B cell (primary cell): Measurements from ENCODE around the gene MYH11. TPM values are rescaled to one million over a fixed set of nuclear protein-coding genes. Genes with fewer than 3 reads are reported as not detected.

Experiments
- ATAC-seq: fragments of 200-7000 bp; cut with Tn5 transposase; one replicate; pipeline ENCODE4 v1.10.0; 2021; ENCODE audit warnings: low read depth, mild to moderate bottlenecking, moderate number of reproducible peaks, moderate library complexity
- CTCF ChIA-PET: fragments of 350-600 bp; sonication (Branson Sonifier 250); formaldehyde crosslinking; loops from one replicate; lab custom pipeline; 2021; ENCODE audit warnings: antibody characterized with exemption, inconsistent platforms; lab: Charles Lee
- POLR2A ChIA-PET: fragments of 350-600 bp; sonication (Branson Sonifier 250); formaldehyde crosslinking; loops from one replicate; lab custom pipeline; 2021; ENCODE audit warnings: antibody characterized with exemption; lab: Charles Lee
- DNase-seq: peaks from one replicate; pipeline ENCODE4 v3.0.0; 2013
- H2AFZ ChIP-seq: 2 replicates; pipeline ENCODE4 v1.6.1; 2012; ENCODE audit warnings: mild to moderate bottlenecking, low read depth, low read length; ENCODE audit not compliant: insufficient read depth, poor library complexity, severe bottlenecking
- H3K27ac ChIP-seq, 2 donors: 1 replicate in 1 of 2; 2 replicates in 1 of 2; pipeline ENCODE4 v1.5.1; 2012 to 2013; ENCODE audit warnings: low read length in 2 of 2, mild to moderate bottlenecking in 2 of 2, moderate library complexity in 1 of 2
- H3K27me3 ChIP-seq, 4 experiments: fragments of 200-600 bp in 1 of 4; sonication (generic) in 1 of 4; replicated peaks in 1 of 4; 1 replicate in 2 of 4; 2 replicates in 2 of 4; pipeline versions ENCODE4 v1.6.1 to v1.7.0; 2013 to 2016; ENCODE audit warnings: low read length in 3 of 4, mild to moderate bottlenecking in 2 of 4, mixed read lengths in 1 of 4, moderate library complexity in 1 of 4; ENCODE audit not compliant: insufficient read depth in 4 of 4, control insufficient read depth in 3 of 4; ENCODE audit errors: control extremely low read depth in 1 of 4
- H3K36me3 ChIP-seq, 2 experiments: replicated peaks in 1 of 2; 1 replicate in 1 of 2; 2 replicates in 1 of 2; pipeline versions ENCODE4 v1.6.1 to v1.7.1; 2013; ENCODE audit warnings: low read length in 1 of 2; ENCODE audit not compliant: insufficient read depth in 2 of 2, control insufficient read depth in 1 of 2; ENCODE audit errors: control extremely low read depth in 1 of 2, extremely low read depth in 1 of 2
- H3K4me1 ChIP-seq, 2 donors: fragments of 200-600 bp in 1 of 2; sonication (generic) in 1 of 2; 1 replicate in 1 of 2; 2 replicates in 1 of 2; pipeline versions ENCODE4 v1.5.1 to v1.6.1; 2013 to 2017; ENCODE audit warnings: low read length in 2 of 2; ENCODE audit not compliant: control insufficient read depth in 2 of 2, insufficient read depth in 2 of 2
- H3K4me2 ChIP-seq: replicated peaks from 2 replicates; pipeline ENCODE3; 2012; ENCODE audit warnings: mild to moderate bottlenecking, low read depth, low read length; ENCODE audit not compliant: poor library complexity, severe bottlenecking
- H3K4me3 ChIP-seq, 5 experiments: fragments of 200-600 bp in 1 of 5; sonication (generic) in 1 of 5; 1 replicate in 3 of 5; 2 replicates in 2 of 5; pipeline versions ENCODE4 v1.5.1 to v1.7.0; 2011 to 2016; ENCODE audit warnings: low read length in 4 of 5, mild to moderate bottlenecking in 4 of 5, low read depth in 2 of 5, control low read depth in 1 of 5, moderate library complexity in 1 of 5; ENCODE audit not compliant: insufficient read depth in 1 of 5; ENCODE audit errors: control extremely low read depth in 1 of 5, extremely low read depth in 1 of 5
- H3K79me2 ChIP-seq: fragments of 200-600 bp; sonication (generic); one replicate; pipeline ENCODE4 v1.6.0; 2016; ENCODE audit warnings: low read length; ENCODE audit not compliant: control insufficient read depth, insufficient read depth
- H3K9ac ChIP-seq: fragments of 200-600 bp; sonication (generic); 2 replicates; pipeline ENCODE4 v1.6.1; 2017; ENCODE audit warnings: mild to moderate bottlenecking, low read length, moderate library complexity
- H3K9me3 ChIP-seq, 3 donors: one replicate each; pipeline versions ENCODE4 v1.6.1 to v1.7.1; 2013; ENCODE audit warnings: low read length in 2 of 3; ENCODE audit not compliant: control insufficient read depth in 2 of 3, insufficient read depth in 1 of 3; ENCODE audit errors: control extremely low read depth in 1 of 3
- H4K20me1 ChIP-seq: 2 replicates; pipeline ENCODE4 v1.6.0; 2012; ENCODE audit warnings: mild to moderate bottlenecking, low read length; ENCODE audit not compliant: insufficient read depth, control insufficient read depth, poor library complexity, severe bottlenecking
- H3K27ac Mint-ChIP-seq: one replicate; pipeline ENCODE4 v1.8.0; 2021; ENCODE audit warnings: mixed read lengths
- H3K27me3 Mint-ChIP-seq: one replicate; pipeline ENCODE4 v1.8.0; 2021; ENCODE audit warnings: mixed read lengths
- H3K4me1 Mint-ChIP-seq: one replicate; pipeline ENCODE4 v1.8.0; 2021; ENCODE audit warnings: mixed read lengths
- H3K4me3 Mint-ChIP-seq: one replicate; pipeline ENCODE4 v1.8.0; 2021; ENCODE audit warnings: mixed read lengths
- H3K9me3 Mint-ChIP-seq: one replicate; pipeline ENCODE4 v1.8.0; 2022; ENCODE audit warnings: mixed read lengths; ENCODE audit not compliant: insufficient read depth
- EZH2 ChIP-seq: IDR thresholded peaks from 2 replicates; pipeline ENCODE4 v1.6.1; 2012; ENCODE audit warnings: borderline replicate concordance, low read depth, mild to moderate bottlenecking, moderate library complexity, low read length; ENCODE audit not compliant: insufficient read depth, poor library complexity, severe bottlenecking
- WGBS: methylation state at CpG from one replicate; pipeline ENCODE4 v1.1.5; 2013; ENCODE audit warnings: missing lambda C conversion rate; ENCODE audit not compliant: insufficient coverage; 5-methylcytosine and 5-hydroxymethylcytosine counted together
- intact Hi-C: fragments of 100-400 bp; cut with micrococcal nuclease; formaldehyde crosslinking; loops from one replicate; pipeline ENCODE4 v1.10.0; 2022
- polyA plus RNA-seq: library from polyadenylated mRNA; depleted of rRNA; stranded (reverse); fragments of >200 nt; gene quantifications from 2 replicates; pipeline ENCODE4 v1.2.3, GENCODE V29; 2012
- total RNA-seq, 2 donors: library from RNA; stranded (reverse); fragments of 120-200 nt in 1 of 2; gene quantifications; 1 replicate in 1 of 2; 2 replicates in 1 of 2; pipeline versions ENCODE4 v1.2.3 to v1.2.4, GENCODE V29; 2013 to 2022
- TF ChIP-seq, protein P1 (sequence below): fragments of 200-600 bp; IDR thresholded peaks from one replicate; pipeline ENCODE4 v1.8.0; 2022; ENCODE audit warnings: antibody characterized with exemption, mild to moderate bottlenecking

The MYH11 gene
- total and polyA plus RNA-seq, 2 donors (not counting 1 experiment from before 2014, with no cell fraction given): 0.05 to 0.16 TPM

GRCh38 chr16:15766918-15767317 is 89.9 kb downstream of the MYH11 start:
- H3K4me2 ChIP-seq: no peak overlapping the region
- DNase-seq (no peak), ATAC-seq (no peak)
- H3K27me3 ChIP-seq: peaks cover 0 to 9% (median 2%) of the 10 kb centered on the region in 4 experiments
- H3K4me3 ChIP-seq: no peak overlapping the region
- Mint-ChIP-seq H3K9me3 (no peaks in the 10 kb centered on the region), H3K4me3 (no peak overlapping the region), H3K4me1 (peaks cover 3% of the 10 kb centered on the region), H3K27me3 (peaks cover 14% of the 10 kb centered on the region), H3K27ac (no peak overlapping the region)
- H3K79me2 ChIP-seq: no peaks in the 10 kb centered on the region
- no peak overlapping the region for H3K27ac ChIP-seq
- intact Hi-C loops: loop anchor here (1.0 kb wide), 2 partner anchors 55 to 360 kb away; no protein-coding TSS in a partner anchor
- H3K9ac ChIP-seq: no peak overlapping the region
- no peaks in the 10 kb centered on the region for H3K36me3 ChIP-seq
- H3K9me3 ChIP-seq: peaks cover 0 to 18% (median 0%) of the 10 kb centered on the region in 3 donors
- no peak for TF ChIP-seq EZH2
- TF ChIP-seq, protein P1, sequence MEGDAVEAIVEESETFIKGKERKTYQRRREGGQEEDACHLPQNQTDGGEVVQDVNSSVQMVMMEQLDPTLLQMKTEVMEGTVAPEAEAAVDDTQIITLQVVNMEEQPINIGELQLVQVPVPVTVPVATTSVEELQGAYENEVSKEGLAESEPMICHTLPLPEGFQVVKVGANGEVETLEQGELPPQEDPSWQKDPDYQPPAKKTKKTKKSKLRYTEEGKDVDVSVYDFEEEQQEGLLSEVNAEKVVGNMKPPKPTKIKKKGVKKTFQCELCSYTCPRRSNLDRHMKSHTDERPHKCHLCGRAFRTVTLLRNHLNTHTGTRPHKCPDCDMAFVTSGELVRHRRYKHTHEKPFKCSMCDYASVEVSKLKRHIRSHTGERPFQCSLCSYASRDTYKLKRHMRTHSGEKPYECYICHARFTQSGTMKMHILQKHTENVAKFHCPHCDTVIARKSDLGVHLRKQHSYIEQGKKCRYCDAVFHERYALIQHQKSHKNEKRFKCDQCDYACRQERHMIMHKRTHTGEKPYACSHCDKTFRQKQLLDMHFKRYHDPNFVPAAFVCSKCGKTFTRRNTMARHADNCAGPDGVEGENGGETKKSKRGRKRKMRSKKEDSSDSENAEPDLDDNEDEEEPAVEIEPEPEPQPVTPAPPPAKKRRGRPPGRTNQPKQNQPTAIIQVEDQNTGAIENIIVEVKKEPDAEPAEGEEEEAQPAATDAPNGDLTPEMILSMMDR: no peak
- ChIA-PET CTCF (interaction anchor here (1.5 to 2.3 kb wide), 4 partner anchors 55 to 361 kb away, joined by 6 to 27 read pairs (median 16); no protein-coding TSS in a partner anchor), POLR2A (no interaction called here)
- no peaks in the 10 kb centered on the region for H4K20me1 ChIP-seq
- H2AFZ ChIP-seq: no peak overlapping the region
- 96% methylated on average over 3 of the region's 5 CpGs for WGBS
- peaks cover 0 to 5% of the 10 kb centered on the region in 2 donors for H3K4me1 ChIP-seq

- H3K27me3 Mint-ChIP-seq: peaks cover 17% of the 10 kb centered on the region
- Histone ChIP-seq H3K4me2 (no peak overlapping the region), H4K20me1 (no peaks in the 10 kb centered on the region), H3K79me2 (no peaks in the 10 kb centered on the region), H3K36me3 (no peaks in the 10 kb centered on the region), H3K4me3 (no peak overlapping the region), H2AFZ (no peak overlapping the region), H3K9me3 (peaks cover 0 to 18% (median 0%) of the 10 kb centered on the region in 3 donors), H3K27me3 (peaks cover 0 to 9% (median 2%) of the 10 kb centered on the region in 4 experiments), H3K27ac (no peak overlapping the region), H3K4me1 (peaks cover 0 to 5% of the 10 kb centered on the region in 2 donors), H3K9ac (no peak overlapping the region)
- H3K27ac Mint-ChIP-seq: peak overlapping the region; percentile 22
- ATAC-seq (peak; percentile 99), DNase-seq (peak; percentile 81)
- intact Hi-C loops: loop anchor here (1.0 kb wide), 2 partner anchors 56 to 361 kb away; no protein-coding TSS in a partner anchor
- POLR2A ChIA-PET: no interaction called here
- peaks cover 3% of the 10 kb centered on the region for H3K4me1 Mint-ChIP-seq
- no peaks in the 10 kb centered on the region for H3K9me3 Mint-ChIP-seq
- H3K4me3 Mint-ChIP-seq: no peak overlapping the region
- 20% methylated on average over 3 of the region's 3 CpGs for WGBS
- TF ChIP-seq, protein P1: peak; percentile 75
- no peak for TF ChIP-seq EZH2
- CTCF ChIA-PET: interaction anchor here (0.7 to 2.3 kb wide), 16 partner anchors 9 to 1865 kb away, joined by 3 to 27 read pairs (median 4); no protein-coding TSS in a partner anchor
Measured at GRCh38 chr16:15765880-15766279, 90.9 kb downstream of the MYH11 start.
